HG03139 (cell line): Measurements from ENCODE around the gene NEURL1B.

Experiments
- ATAC-seq: cut with Tn5 transposase; IDR thresholded peaks from one replicate; pipeline ENCODE4 v1.9.1; 2021; ENCODE audit not compliant: unreplicated experiment

NEURL1B gene

DNA sequence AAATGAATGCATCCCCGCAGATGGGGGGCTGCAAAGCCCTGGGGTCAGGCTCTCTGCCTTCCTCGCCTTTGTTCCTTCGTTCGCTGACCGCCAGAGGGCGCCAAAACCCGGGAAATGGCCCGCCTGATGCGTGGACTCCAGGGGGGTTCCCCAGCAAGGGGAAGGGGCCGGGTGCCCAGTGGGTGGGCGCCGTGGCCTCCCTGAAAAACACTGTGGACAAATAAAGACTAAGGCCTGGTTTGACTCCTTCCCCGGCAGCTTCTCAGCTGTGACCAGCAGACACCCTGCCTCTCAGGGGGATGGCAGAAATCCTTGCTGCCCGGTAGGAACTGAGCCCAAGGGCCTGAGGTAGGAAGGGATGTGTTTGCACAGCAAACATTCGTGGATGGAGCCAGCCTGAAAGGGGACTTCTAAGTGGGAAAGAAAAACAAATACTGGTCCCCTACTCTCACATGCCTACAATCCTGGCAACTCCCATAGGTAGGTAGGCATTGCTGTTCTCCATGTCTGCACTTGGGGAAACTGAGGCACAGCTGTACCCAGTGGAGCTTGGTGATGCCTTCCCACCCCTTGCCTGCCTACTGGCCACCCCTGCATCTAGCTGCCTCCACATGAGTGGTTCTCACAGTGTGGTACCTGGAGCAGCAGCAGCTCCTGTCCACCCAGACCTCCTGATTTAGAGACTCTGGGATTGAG lies 72.2 kb downstream of the NEURL1B start:
- ATAC-seq, result no peak

DNA sequence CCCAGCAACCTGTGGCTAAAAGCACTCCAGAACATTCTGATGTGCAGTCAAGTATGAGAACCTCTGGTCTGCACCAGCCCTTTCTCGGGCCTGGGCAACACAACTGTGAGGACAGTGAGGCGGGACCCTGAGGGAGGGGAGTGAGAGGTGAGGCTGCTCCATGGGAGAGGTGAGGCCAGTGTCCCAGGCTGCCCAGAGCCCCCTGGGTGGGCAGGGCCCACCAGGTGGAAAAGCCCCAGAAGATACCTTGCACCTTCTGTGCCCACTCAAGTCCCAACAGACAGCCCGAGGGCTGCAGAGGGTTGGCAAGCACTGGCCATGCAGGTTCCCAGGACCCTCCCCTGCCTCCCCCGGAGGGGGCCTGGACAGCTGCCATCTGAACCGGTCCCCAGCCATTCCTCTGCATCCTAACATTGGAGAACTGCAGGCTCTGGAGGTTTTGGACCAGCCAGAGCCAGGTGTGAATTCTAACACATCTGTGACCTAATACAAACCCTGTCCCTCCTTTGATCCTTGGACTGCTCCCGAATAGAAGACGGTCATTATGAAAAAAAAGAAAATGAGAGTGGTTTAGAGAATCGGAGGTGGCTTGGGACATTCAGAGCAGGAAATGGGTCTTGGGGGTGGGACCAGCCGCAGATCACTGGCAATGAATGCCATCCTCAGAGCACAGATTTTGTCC lies 72.9 kb downstream of the NEURL1B start:
- ATAC-seq, result no peak

DNA sequence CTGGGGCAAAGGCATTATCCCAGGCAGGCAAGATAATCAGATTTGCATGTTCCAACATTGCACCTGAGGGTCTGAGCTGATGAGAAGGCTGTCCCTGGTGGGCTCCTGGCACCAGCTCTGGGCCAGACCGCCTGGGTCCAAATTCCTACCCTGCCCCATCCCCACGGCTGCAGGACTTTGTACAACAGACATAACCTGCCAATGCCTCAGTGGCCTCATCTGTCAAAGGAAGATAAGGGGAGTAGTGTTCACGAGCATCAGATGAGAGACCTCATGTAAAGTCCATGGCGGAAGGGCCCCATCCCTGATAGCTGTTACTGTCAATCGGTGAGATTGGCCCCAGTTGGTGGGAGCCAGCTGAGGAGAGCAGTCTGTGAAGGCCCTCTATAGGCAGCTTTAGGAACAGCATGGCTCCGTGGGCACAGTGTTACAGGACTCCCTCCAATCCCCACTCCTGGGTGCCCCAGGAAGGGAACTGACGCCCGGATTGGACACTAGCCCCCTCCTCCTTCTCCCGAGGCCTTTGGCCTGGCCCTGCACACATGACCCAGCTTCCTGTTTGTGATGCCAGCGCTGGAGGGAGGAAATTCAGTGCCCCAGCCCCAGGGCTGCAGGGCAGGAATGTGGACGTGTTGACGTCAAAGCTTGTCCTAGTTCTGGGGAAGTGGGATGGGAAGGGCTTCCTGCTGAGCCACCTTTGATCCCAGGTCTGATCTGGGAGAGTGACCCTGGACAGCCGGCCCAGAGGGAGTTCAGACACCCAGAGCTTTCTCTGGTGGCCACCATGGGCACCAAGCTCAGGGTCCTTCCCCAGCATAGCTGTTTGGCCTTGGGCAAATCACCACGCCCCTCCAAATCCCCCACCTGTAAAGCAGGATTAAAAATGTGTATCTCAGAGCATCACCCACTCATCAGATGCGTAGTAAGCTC lies 73.7 kb downstream of the NEURL1B start:
- peak; percentile 66 for ATAC-seq

DNA sequence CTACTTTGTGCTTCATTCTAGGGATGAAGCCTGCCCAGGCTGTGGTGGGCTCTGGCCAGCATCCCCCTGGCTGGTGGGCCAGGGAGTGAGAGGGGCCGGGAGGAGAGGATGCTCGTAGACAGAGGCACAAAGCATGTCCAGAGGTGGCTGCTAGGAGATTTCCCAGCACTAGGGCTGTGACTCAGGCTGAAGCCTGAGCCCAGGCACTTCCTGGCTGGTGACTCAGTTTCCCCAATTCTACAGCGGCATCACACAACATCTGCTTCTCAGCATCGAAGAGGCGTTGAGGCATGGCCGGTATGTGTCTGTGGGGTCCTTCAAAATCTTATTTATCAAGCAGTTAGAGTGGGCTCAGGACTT lies 74.3 kb downstream of the NEURL1B start:
- no peak for ATAC-seq

DNA sequence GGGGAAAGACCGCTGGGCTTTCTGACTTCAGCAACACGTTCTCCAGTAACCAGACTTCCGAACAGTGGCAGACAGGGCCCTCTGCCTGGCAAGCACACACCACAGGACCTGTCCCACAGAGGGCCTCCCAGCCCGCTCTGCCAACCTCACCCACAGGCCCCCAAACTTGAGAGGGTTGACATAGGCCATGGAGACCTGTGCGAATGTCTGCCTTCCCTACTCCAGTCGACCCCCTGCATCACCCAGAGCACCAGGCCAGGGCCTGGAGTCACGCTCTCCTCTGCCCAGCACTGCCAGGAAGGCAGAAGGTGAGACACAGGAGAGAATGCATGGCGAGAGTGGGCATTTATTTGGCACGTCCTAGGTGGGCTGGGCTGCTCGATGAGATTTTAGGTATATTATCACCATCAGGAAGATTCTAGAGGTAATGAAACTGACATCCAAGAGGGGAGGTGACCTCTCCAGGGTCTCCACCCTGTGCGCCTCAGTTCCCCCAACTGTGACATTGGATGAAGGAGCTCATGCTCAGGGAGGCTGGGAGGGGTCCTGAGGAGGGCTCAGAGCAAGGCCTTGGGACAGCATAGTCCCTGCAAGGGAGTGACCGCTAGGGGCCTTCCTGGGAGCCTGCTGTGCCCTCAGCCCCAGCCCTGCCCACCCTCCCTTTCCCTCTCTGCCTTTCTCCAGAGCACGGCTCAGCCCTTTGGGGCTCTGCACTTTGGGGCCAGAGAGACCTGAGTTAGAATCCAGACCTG lies 75.0 kb downstream of the NEURL1B start:
- ATAC-seq, result no peak

DNA sequence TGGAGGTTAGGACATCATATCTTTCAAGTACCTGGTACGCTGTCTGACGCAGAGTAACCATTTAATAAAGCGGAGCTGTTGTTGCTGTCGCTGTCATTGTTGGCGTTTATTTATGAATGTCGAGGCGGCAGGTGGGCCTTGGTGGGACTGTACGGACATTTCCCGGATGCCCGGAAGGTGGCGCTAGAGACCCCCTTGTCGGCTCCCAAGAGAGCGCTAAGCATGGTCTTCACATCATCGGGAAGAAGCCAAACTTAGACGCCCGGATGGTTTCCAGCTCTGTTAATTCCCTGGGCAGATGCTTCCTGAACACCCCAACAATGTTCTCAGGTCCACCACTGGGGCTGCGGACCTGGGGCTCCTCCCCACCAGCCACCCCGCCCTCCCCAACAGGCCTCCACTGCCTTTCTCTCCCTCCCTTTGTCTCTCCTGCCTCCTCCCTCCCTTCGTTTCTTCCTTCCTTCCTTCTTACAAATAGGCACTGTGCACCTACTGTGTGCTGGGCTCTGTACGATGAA lies 75.8 kb downstream of the NEURL1B start:
- ATAC-seq, result no peak

DNA sequence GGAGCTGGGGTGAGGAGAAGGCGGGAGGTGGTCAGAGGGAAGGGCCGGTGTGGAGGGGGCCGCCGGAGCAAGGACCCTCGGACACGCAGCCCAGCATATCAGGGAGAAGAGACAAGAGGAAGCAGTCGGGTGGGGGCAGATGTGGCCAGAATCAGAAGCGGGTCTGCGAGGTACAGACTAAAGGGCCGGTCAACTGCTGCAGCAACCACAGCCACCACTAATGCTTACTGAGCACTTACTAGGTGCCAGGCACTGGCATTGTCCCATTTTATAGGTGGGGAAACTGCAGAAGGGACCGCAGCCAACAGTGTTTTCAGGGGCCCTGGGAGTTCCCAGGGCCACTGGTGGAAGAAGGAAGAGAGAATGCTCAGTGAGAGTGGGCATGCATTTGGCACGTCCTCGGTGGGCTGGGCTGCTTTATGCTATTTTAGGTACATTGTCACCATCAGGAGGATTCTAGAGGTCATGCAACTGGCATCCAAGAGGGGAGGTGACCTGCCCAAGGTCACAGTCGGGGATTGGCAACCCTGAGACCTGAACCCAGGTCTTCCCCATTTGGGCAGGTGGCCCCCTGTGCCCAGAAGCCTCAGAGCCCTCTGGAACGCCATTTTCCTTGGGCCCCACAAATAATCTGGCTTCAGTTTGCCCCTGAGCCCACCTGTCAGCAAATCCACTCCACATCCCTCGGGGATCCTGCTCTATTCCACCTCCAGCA lies 76.6 kb downstream of the NEURL1B start:
- no peak for ATAC-seq

DNA sequence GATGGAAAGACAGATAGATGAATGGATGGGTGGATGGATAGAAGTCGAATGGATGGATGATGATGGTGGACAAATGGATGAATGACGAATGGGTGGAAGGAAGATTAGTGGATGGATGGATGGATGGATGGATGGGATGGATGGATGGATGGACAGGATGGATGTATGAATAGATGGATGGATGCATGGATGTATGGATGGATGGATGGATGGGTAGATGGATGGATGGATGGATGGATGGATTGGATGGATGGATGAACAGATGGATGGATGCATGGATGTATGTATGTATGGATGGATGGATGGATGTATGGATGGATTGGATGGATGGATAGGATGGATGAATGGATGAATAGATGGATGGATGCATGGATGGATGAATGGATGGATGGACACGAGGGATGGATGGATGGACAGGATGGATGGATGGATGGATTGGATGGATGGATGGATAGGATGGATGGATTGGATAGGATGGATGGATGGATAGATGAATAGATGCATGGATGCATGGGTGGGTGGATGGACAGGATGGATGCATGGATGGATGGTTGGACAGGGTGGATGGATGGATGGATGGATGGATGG lies 77.6 kb downstream of the NEURL1B start:
- ATAC-seq, result no peak

DNA sequence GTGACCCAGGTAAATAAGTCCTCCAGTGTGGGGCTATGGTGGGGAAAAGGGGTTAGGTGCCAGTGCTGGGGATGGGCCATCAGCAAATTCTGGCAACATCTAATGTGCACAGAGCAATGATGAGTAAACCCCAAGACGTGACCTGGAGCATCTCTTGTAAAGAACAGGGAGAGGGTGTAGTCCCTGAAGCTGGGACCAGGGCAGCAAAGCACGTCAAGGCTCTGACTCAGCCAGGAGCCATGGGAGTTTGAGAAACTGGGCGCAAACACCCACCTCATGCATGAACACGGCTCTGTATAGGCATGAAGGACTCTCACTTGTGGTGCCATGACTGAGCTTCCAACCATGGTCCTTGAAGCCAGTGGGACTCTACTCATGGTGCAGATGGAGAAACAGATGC lies 78.1 kb downstream of the NEURL1B start:
- no peak for ATAC-seq

DNA sequence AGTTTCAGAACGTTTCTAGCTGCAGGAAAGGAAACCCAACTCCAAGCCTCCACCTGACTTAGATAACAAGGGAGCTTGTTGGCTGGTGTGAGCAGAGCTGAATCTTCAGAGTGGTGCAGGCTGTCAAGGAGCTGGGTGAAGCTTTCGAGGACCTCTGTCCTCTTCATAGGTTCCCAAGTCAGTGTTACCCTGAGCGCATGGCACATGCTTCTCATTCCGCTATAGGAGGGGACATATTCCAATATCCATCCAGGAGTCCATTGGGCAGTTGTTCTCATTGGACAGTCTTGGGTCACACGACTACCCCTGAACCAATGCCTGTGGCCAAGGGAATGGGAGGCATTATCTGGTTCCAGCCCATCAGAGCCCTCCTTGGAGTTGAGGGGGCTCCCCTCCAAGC lies 79.6 kb downstream of the NEURL1B start:
- ATAC-seq, result no peak

DNA sequence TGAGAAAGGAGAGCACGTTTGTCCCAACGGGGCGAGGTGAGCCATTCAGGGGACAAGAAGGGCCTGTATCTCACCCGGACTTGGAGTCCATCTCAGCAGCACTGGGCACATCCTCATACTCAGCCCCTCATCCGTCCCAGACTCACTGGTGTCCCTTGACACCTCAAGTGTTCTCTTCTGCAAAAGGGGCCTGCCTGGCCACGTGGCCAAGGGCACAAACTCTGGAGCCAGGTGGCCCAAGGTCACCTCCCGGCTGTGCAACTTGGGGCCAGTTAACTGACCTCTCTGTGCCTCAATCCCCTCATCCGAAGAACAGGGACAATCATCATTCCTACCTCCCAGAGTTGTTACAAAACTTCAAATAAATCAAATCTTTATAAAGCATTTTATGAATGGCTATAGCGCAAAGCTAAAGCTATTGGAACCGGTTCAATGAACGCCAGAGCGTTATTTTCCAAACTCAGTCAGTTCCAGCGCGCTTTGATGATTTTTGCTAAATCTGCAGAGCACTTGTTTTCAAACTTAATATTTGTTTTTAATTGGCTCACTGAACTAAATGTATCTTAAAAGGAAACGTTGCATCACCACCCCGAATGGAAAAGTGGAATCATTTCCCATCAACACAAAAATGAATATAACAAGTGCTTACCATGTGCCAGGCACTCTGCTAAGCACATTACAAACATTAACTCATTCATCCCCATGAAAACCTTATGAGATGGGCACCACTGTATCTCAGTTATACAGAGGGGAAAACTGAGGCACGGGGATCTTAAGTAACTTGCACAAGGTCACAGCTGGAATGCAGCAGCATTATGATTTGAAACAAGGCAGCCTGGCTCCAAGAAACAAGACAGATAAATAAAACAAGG lies 80.6 kb downstream of the NEURL1B start:
- no peak for ATAC-seq

DNA sequence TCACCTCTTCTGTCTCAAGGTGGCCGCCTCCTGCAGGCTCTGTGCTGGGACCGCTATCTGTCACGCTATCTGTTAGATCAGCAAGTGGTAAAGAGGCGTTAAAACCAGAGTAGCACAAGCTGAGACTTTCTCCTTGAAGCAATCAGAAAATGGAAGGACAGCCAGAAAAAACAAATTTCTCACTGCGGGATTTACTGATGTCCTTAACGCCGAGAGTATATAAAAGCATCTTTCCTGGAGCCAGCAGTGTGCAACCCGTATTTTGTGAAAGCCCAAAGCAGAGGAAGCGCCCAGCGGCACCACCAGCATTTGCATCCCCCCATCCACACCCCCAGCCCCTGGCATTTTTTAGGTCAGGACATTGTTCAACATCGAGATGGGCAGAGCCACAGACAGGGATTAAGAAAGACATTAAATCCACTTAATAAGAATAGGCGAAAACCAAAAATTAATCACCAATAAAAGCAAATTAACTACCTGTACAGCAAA lies 81.3 kb downstream of the NEURL1B start:
- ATAC-seq, result no peak

DNA sequence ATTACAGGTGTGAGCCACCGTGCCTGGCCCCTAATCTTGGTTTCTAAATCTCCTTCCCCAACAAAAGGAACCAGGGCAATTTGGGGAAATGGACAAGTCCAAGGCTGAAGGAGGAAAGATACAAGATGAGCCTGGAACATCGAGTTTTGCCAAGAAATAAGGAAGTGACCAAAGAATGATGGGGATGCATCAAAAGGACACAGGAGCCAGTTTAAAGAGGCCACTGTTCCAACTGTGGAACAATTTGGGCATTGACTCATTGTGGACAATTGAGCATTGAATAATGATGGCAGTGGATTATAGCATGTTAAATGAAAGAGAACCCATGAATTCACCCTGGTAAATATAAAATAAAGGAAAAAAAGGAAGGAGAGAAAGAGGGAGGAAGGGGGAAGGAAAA lies 82.4 kb downstream of the NEURL1B start:
- ATAC-seq, result no peak

DNA sequence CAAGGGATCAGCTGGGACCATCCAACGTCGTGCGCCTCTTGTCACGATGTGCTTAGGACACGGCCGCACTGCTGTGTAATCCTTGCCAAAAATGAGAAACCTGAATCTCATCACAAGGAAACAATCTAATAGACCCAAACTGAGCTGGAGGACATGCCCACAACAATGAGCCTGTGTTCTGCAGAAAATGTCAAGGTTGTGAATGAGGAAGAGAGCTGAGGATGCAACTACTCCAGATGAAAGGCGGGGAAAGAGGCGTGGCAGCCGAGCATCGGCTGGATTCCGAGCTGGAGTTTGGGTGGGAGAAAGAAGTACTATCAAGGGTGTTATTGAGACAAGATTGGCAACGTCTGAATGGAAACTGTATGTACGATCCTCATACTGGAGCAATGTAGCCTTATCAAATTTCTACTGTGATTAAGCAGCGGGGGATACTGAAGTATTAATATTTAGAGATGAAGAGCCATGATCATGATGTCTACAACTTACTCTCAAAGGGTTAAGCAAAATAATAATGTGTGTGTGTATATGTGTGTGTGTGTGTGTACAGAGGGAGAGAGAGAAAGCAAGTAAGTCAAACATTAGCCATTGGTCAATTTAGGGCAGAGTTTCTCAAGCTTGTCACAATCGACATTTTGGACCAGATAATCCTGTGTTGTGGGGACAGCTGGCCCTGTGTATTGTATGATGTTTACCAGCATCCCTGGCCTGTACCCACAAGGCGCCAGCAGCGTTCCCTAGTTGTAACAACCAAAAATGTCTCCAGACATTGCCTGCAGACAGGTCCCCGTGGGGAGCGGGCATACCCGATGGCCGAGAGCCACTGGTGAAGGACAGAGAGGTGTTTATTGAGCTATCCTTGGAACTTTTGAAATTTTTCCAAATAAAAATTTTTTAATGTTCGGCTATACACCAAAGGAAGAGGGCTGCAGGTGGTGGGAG lies 83.5 kb downstream of the NEURL1B start:
- ATAC-seq, result no peak

DNA sequence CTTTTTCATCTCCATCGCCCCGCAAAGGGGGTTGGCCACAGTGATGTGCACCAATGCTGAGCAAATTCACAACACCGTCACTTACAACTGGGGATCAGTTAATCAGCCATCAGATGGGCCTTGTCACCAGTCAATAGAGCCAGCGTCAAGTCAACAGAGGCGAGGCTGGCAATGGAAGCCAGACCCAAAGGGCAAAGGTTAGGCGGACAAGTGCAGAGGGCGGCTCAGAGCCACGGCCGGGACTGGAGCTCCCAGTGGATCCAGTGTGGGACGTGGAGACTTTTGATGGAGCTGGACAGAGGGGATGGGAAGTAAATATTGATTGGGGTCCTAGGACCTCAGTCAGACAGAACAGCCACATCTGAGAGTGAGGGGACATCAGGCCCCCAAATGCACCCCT lies 84.2 kb downstream of the NEURL1B start:
- no peak for ATAC-seq

DNA sequence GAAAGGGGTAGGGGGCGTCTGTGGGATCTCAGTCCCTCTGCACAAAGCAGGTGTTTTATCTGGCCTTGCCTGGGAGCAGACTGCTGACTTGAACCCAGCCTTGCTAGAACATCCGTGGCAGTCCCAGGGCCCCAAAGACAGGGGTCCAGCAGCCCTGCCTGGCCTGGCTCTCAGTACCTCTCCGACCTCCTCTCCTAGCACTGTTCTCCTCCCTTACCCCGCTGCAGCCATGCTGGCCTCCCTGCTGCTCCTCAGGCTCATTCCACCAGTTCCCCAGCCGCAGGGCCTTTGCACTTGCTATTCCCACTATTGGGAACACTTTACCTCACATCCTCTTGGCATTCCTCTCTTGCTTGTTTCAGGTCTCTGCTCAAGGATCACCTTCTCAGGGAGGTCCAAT lies 84.7 kb downstream of the NEURL1B start:
- no peak for ATAC-seq

DNA sequence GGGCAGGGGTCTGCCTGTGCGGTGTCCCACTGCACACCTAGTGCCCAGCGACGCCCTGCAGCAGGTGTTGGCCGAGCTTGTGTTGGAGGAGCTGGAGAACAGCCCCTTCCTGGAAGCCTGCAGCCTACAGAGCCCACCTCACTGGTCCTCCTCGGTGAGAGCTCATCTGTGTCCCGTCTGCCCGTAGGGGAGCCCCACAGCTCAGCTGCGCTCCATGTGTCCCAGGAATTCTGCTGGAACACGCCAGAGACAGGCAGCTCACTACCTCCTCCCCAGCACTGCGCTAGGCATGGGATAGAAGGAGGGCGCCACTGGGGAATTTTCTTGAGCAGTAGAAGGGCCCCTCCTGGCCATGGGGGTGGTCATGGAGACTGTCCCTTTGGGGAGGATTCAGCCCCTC lies 85.9 kb downstream of the NEURL1B start:
- no peak for ATAC-seq

DNA sequence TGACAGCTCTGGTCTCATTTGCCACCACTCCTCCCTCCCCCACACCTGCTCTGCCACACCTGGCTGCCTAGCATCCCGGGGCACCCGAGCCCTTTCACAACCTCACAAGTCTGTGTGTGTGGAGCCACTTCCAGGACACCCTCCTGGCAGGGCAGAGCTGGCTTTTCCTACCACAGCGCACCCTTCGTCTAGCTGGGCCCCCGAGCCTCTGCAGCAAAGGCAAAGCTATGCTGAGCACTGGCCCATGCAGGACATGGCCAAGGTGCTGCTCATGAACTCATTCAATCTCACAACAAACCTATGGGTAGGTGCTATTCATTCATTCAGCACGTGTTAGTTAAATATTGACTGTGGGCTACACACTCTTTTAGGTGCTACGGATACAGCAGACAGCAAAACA lies 86.5 kb downstream of the NEURL1B start:
- ATAC-seq, result no peak
